Thoracic aorta (tissue), 2 donors: Measurements from ENCODE around the gene LUC7L2. TPM values are rescaled to one million over a fixed set of nuclear protein-coding genes. Genes with fewer than 3 reads are reported as not detected.
A peak's percentile ranks its signal among the peaks of the same experiment; 100 is the strongest.
"Not testable (repeated sequence)": the region's sequence is repeated elsewhere in the genome, so short reads cannot be mapped to it uniquely, and the experiment has no call there.

Experiments used
- ATAC-seq: fragments of 150-250 bp; one replicate; pipeline ENCODE4 v1.8.0; 2017; ENCODE audit warnings: low read depth; ENCODE audit not compliant: insufficient number of reproducible peaks, low FRiP score
- DNase-seq: peaks from one replicate; pipeline ENCODE4 v3.0.0-alpha.2; 2020; ENCODE audit warnings: low spot score
- H3K27ac ChIP-seq, 2 donors: fragments of 200-600 bp; sonication (generic); 1 replicate in 1 of 2; 2 replicates in 1 of 2; pipeline ENCODE4 v1.5.1; 2016; ENCODE audit warnings: mild to moderate bottlenecking in 2 of 2, moderate library complexity in 2 of 2
- H3K27me3 ChIP-seq: fragments of 200-600 bp; sonication (generic); replicated peaks from 2 replicates; pipeline ENCODE4 v1.6.0; 2016; ENCODE audit warnings: mild to moderate bottlenecking; ENCODE audit not compliant: insufficient read depth
- H3K36me3 ChIP-seq: fragments of 200-600 bp; sonication (generic); one replicate; pipeline ENCODE4 v1.5.1; 2016
- H3K4me1 ChIP-seq, 2 donors: fragments of 200-600 bp; sonication (generic); 1 replicate in 1 of 2; 2 replicates in 1 of 2; pipeline versions ENCODE4 v1.5.1 to v1.6.0; 2016; ENCODE audit warnings: low read depth in 2 of 2, mild to moderate bottlenecking in 1 of 2; ENCODE audit not compliant: control insufficient read depth in 1 of 2
- H3K4me3 ChIP-seq: fragments of 200-600 bp; sonication (generic); 2 replicates; pipeline ENCODE4 v1.5.1; 2016; ENCODE audit warnings: mild to moderate bottlenecking
- H3K9me3 ChIP-seq: fragments of 200-600 bp; sonication (generic); 2 replicates; pipeline ENCODE4 v1.5.1; 2016
- CTCF ChIP-seq: fragments of 200-600 bp; sonication (generic); IDR thresholded peaks from one replicate; pipeline ENCODE4 v1.5.1; 2019; ENCODE audit warnings: antibody characterized with exemption
- total RNA-seq, 2 donors: library from RNA; depleted of rRNA; stranded (reverse); fragments of >200 nt; gene quantifications; one replicate each; pipeline versions ENCODE4 v1.1.0 to v1.2.3, GENCODE V29; 2016

Gene LUC7L2
- total RNA-seq, 2 donors from 2014 or later, result 73.4 to 137 TPM

GRCh38 chr7:139341776-139342226 is 17.9 kb upstream of the LUC7L2 start:
- no peaks in the 10 kb centered on the region for H3K27me3 ChIP-seq
- DNase-seq, result no peak
- H3K4me3 ChIP-seq, result peak overlapping the region; percentile 83
- no peaks in the 10 kb centered on the region for H3K9me3 ChIP-seq
- peak overlapping the region; percentile 97 to 100 for H3K27ac ChIP-seq
- H3K36me3 ChIP-seq, result peaks cover 9% of the 10 kb centered on the region
- no peak for TF ChIP-seq CTCF
- peaks cover 6 to 14% of the 10 kb centered on the region in 2 donors for H3K4me1 ChIP-seq
- no peak for ATAC-seq

GRCh38 chr7:139345042-139345441 is 14.7 kb upstream of the LUC7L2 start:
- H3K4me3 ChIP-seq, result no peak overlapping the region
- ATAC-seq (no peak), DNase-seq (no peak)
- H3K36me3 ChIP-seq, result peaks cover 10% of the 10 kb centered on the region
- no peaks in the 10 kb centered on the region for H3K9me3 ChIP-seq
- H3K4me1 ChIP-seq, result peaks cover 6 to 14% of the 10 kb centered on the region in 2 donors
- H3K27me3 ChIP-seq, result no peaks in the 10 kb centered on the region
- TF ChIP-seq CTCF, result no peak
- no peak overlapping the region for H3K27ac ChIP-seq

DNA sequence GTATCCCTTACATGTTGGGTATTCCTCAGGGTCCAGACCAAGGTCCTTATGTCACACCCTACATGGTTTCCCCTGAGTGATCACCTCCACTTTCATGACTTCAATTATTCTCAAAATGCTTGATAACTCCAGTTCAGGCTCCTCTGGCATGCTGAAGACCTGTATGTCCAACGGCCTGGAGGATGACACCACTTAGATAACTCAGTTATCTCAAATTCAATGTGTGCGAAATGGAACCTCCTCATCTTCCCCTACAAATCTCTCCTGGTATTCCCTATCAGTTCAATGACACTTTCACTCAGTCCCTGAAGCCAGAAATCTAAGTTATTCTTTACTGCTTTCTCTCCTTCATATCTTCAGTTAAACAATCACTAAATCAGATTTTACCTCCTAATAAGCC is 8.7 kb upstream of the LUC7L2 start:
- H3K27me3 ChIP-seq, result no peaks in the 10 kb centered on the region
- DNase-seq (no peak), ATAC-seq (no peak)
- H3K27ac ChIP-seq, result no peak overlapping the region
- no peaks in the 10 kb centered on the region for H3K4me1 ChIP-seq
- no peak for TF ChIP-seq CTCF
- no peaks in the 10 kb centered on the region for H3K9me3 ChIP-seq
- peaks cover 12% of the 10 kb centered on the region for H3K36me3 ChIP-seq
- no peak overlapping the region for H3K4me3 ChIP-seq

DNA sequence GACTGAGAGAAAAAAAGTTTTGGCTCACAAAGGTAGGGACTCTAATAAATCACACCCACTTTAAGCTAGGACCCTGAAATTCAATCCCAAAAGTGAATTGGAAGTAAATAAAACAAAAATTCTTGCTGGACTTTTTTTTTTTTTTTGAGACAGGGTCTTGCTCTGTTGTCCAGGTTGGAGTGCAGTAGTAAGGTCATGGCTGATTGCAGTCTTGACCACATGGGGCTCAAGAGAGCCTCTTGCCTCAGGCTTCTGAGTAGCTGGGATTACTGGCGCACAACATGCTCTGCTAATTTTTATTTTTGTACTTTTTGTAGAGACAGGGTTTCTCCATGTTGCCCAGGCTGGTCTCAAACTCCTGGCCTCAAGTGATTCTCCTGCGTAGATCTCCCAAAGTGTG is 5.0 kb upstream of the LUC7L2 start:
- peaks cover 4% of the 10 kb centered on the region for H3K36me3 ChIP-seq
- H3K27ac ChIP-seq, result no peak overlapping the region
- no peak for TF ChIP-seq CTCF
- no peak overlapping the region for H3K4me3 ChIP-seq
- no peaks in the 10 kb centered on the region for H3K27me3 ChIP-seq
- DNase-seq (no peak), ATAC-seq (no peak)
- H3K9me3 ChIP-seq, result no peaks in the 10 kb centered on the region
- peaks cover 0 to 7% of the 10 kb centered on the region in 2 donors for H3K4me1 ChIP-seq

- H3K9me3 ChIP-seq, result no peaks in the 10 kb centered on the region
- H3K27me3 ChIP-seq, result no peaks in the 10 kb centered on the region
- peaks cover 0 to 7% of the 10 kb centered on the region in 2 donors for H3K4me1 ChIP-seq
- H3K4me3 ChIP-seq, result no peak overlapping the region
- no peak overlapping the region for H3K27ac ChIP-seq
- ATAC-seq (no peak), DNase-seq (no peak)
- H3K36me3 ChIP-seq, result peaks cover 4% of the 10 kb centered on the region
- TF ChIP-seq CTCF, result no peak
These were observed 4.4 kb upstream of the LUC7L2 start for GRCh38 chr7:139355320-139355719.

DNA sequence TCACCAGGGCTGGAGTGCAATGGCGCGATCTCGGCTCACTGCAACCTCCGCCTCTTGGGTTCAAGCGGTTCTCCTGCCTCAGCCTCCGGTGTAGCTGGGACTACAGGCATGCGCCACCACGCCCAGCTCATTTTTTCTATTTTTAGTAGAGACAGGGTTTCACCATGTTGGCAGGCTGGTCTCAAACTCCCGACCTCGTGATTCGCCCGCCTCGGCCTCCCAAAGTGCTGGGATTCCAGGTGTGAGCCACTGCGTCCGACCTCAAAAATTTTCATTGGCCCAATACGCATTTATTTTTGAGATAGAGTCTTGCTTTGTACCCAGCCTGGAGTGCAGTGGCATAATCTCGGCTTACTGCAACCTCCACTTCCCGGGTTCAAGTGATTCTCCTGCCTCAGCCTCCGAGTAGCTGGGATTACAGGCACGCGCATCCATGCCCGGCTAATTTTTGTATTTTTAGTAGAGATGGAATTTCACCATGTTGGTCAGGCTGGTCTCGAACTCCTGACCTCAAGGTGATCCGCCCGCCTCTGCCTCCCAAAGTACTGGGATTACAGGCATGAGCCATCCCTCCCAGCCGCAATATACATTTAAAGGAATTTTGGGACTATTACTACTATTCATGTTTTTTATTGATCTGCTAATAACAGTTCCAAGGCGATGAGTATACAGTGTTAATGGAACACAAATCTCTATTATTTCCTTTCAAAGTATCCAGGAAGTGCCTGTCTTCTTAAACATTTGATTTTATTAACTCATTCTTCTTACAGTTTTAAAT is 1.8 kb upstream of the LUC7L2 start:
- H3K27ac ChIP-seq, result peak overlapping the region; percentile 91 to 100
- H3K27me3 ChIP-seq, ATAC-seq, H3K36me3 ChIP-seq, H3K9me3 ChIP-seq, DNase-seq: not testable (repeated sequence)
- peaks cover 17 to 26% of the 10 kb centered on the region in 2 donors for H3K4me1 ChIP-seq
- peak overlapping the region; percentile 99 for H3K4me3 ChIP-seq
